ENCODE results near the gene REN.

The REN gene

DNA sequence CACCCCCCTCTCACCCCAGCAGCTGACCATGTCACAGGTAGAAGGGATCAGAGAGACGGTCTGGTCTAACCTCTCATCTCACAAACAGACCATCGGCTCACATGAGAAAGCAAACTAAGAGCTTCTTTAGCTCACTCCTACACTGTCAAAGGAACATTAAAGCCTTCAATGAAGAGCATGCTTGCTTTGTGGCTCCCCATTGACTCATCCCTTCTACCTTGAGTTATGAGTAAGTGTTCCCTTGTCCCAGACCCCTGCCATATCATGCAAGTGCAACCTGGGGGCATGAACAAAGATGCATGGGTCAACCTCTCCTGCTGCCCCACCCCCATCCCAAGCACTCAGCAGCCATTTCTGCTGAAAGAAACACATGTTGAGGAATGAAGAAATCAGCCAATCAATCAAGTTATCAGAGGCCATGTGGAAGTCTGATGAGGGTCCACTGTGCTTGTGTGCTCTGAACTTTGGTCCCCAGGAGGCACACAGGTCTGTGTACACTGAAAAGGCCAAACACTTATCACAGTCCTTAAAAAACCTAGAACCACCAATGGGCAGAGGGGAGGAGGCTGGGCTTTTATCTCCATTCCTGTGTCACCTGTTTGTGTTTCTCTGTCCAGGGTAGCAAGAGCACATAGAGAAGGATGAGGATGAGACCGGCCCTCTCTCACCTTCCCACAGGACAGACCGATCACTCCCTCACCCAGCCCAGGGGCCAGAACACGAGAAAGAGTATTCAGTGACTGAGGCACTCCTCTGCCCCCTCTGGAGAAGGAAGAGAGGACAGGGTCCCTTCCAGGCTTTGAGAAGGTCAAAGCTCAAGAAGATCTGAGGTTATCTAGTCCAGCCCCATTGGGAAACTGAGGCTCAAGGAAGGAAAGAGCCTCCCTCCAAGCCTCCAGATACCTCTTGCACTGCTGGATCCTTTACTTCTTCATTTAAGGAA, 23.8 kb downstream of the REN start:
- Histone ChIP-seq H3K36me3 (ENCODE audit: control insufficient read depth, insufficient read depth, low read length) (no peaks in the 10 kb centered on the region), H3K27me3 (replicated peaks; ENCODE audit: control insufficient read depth, insufficient read depth, low read length) (peaks cover 2% of the 10 kb centered on the region), H3K4me3 (replicated peaks; ENCODE audit: low read depth, low read length) (no peak overlapping the region)
- DNase-seq (ENCODE audit: extremely low read depth, insufficient read length) = no peak
- TF ChIP-seq, protein P1, sequence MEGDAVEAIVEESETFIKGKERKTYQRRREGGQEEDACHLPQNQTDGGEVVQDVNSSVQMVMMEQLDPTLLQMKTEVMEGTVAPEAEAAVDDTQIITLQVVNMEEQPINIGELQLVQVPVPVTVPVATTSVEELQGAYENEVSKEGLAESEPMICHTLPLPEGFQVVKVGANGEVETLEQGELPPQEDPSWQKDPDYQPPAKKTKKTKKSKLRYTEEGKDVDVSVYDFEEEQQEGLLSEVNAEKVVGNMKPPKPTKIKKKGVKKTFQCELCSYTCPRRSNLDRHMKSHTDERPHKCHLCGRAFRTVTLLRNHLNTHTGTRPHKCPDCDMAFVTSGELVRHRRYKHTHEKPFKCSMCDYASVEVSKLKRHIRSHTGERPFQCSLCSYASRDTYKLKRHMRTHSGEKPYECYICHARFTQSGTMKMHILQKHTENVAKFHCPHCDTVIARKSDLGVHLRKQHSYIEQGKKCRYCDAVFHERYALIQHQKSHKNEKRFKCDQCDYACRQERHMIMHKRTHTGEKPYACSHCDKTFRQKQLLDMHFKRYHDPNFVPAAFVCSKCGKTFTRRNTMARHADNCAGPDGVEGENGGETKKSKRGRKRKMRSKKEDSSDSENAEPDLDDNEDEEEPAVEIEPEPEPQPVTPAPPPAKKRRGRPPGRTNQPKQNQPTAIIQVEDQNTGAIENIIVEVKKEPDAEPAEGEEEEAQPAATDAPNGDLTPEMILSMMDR (IDR thresholded peaks at IDR 0.05; ENCODE audit: insufficient read depth, low read length, poor library complexity, severe bottlenecking) = no peak

DNA sequence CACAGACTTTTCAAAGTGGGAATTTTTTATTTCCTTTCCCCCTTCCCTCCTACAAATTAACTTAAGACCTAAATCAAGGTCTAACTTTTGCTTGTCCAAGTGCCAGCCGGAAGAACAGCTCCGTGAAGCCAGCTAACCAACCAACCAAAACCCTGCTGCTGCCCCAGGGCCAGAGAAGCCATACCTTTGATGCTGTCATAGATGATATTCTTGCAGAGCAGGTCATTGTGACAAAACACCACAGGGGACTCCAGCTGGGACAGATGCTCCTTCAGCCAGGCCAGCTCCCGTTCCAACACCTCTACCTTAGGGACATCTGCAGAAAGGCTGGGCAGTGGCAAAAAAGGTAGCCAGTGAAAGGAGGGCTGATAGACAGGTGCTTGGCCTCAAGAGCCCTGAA, 25.0 kb downstream of the REN start:
- no peak for DNase-seq (ENCODE audit: extremely low read depth, insufficient read length)
- TF ChIP-seq, protein P1 (IDR thresholded peaks at IDR 0.05; ENCODE audit: insufficient read depth, low read length, poor library complexity, severe bottlenecking) = no peak
- peaks cover 2% of the 10 kb centered on the region for H3K27me3 ChIP-seq (replicated peaks; ENCODE audit: control insufficient read depth, insufficient read depth, low read length)

GRCh38 chr1:204139952-204140351, 26.2 kb downstream of the REN start:
- no peaks in the 10 kb centered on the region for H3K36me3 ChIP-seq (ENCODE audit: control insufficient read depth, insufficient read depth, low read length)
- no peak overlapping the region for H3K4me3 ChIP-seq (replicated peaks; ENCODE audit: low read depth, low read length)

More for the DNA sequence above, 25.0 kb downstream of the REN start:
- no peaks in the 10 kb centered on the region for H3K36me3 ChIP-seq (ENCODE audit: control insufficient read depth, insufficient read depth, low read length)
- no peak overlapping the region for H3K4me3 ChIP-seq (replicated peaks; ENCODE audit: low read depth, low read length)

DNA sequence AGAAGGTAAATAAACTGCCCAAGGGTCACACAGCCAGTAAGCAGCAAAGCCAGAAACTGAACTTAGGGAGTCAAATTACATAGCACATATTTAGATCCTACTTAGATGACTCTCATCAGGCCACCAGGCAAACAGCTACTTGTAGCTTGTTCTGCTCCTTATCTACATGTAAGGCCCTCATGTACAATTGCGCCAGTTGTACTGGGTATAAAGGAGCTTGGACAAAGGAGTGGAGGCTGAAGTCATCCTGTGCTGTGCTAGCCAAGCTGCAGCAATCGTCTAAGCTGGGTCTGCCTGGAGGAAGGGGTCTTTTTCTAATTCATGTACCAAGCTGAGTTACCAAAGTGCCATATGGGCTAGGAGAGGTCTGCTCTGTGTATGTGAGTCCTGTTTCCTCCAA, 27.0 kb downstream of the REN start:
- TF ChIP-seq, protein P1 (IDR thresholded peaks at IDR 0.05; ENCODE audit: insufficient read depth, low read length, poor library complexity, severe bottlenecking) = no peak

More at GRCh38 chr1:204139952-204140351, 26.2 kb downstream of the REN start:
- peaks cover 2% of the 10 kb centered on the region for H3K27me3 ChIP-seq (replicated peaks; ENCODE audit: control insufficient read depth, insufficient read depth, low read length)
- TF ChIP-seq, protein P1 (IDR thresholded peaks at IDR 0.05; ENCODE audit: insufficient read depth, low read length, poor library complexity, severe bottlenecking) = no peak
- DNase-seq (ENCODE audit: extremely low read depth, insufficient read length) = no peak

GRCh38 chr1:204136814-204137213, 29.3 kb downstream of the REN start:
- no peaks in the 10 kb centered on the region for H3K36me3 ChIP-seq (ENCODE audit: control insufficient read depth, insufficient read depth, low read length)
- TF ChIP-seq, protein P1 (IDR thresholded peaks at IDR 0.05; ENCODE audit: insufficient read depth, low read length, poor library complexity, severe bottlenecking) = no peak
- H3K27me3 ChIP-seq (replicated peaks; ENCODE audit: control insufficient read depth, insufficient read depth, low read length) = peaks cover 2% of the 10 kb centered on the region
- no peak overlapping the region for H3K4me3 ChIP-seq (replicated peaks; ENCODE audit: low read depth, low read length)
- no peak for DNase-seq (ENCODE audit: extremely low read depth, insufficient read length)

More for the DNA sequence above, 27.0 kb downstream of the REN start:
- no peaks in the 10 kb centered on the region for H3K36me3 ChIP-seq (ENCODE audit: control insufficient read depth, insufficient read depth, low read length)
- H3K27me3 ChIP-seq (replicated peaks; ENCODE audit: control insufficient read depth, insufficient read depth, low read length) = peaks cover 2% of the 10 kb centered on the region
- DNase-seq (ENCODE audit: extremely low read depth, insufficient read length) = no peak
- no peak overlapping the region for H3K4me3 ChIP-seq (replicated peaks; ENCODE audit: low read depth, low read length)
